Endodermal cell (in vitro differentiated cells): Measurements from ENCODE around the gene METTL22. TPM values are rescaled to one million over a fixed set of nuclear protein-coding genes. Genes with fewer than 3 reads are reported as not detected.

Experiments
- DNase-seq: peaks from one replicate; pipeline ENCODE4 v3.0.0-alpha.2; 2017
- H3K27ac ChIP-seq: 2 replicates; pipeline ENCODE4 v1.5.1; 2013; ENCODE audit warnings: mild to moderate bottlenecking, low read depth, low read length, moderate library complexity
- H3K27me3 ChIP-seq: 2 replicates; pipeline ENCODE4 v1.6.1; 2013; ENCODE audit warnings: mild to moderate bottlenecking, low read length, moderate library complexity; ENCODE audit not compliant: insufficient read depth, control insufficient read depth, poor library complexity, severe bottlenecking
- H3K36me3 ChIP-seq: 2 replicates; pipeline ENCODE4 v1.7.0; 2013; ENCODE audit warnings: mild to moderate bottlenecking, low read length, moderate library complexity; ENCODE audit not compliant: control insufficient read depth, insufficient read depth
- H3K4me1 ChIP-seq: one replicate; pipeline ENCODE4 v1.7.0; 2013; ENCODE audit warnings: low read length; ENCODE audit not compliant: control insufficient read depth, insufficient read depth
- H3K4me3 ChIP-seq: 2 replicates; pipeline ENCODE4 v1.5.1; 2013; ENCODE audit warnings: mild to moderate bottlenecking, low read length, moderate library complexity
- H3K9ac ChIP-seq: 2 replicates; pipeline ENCODE4 v1.6.1; 2013; ENCODE audit warnings: mild to moderate bottlenecking, low read length, moderate library complexity; ENCODE audit not compliant: poor library complexity, severe bottlenecking; ENCODE audit errors: extremely low read depth
- H3K9me3 ChIP-seq: 2 replicates; pipeline ENCODE4 v1.6.1; 2013; ENCODE audit warnings: mild to moderate bottlenecking, low read length, moderate library complexity; ENCODE audit not compliant: control insufficient read depth
- H3K27ac Mint-ChIP-seq: 2 replicates; pipeline ENCODE4 v1.8.0; 2020; ENCODE audit warnings: mixed read lengths
- H3K27me3 Mint-ChIP-seq: 2 replicates; pipeline ENCODE4 v1.8.0; 2021; ENCODE audit warnings: mild to moderate bottlenecking, mixed read lengths; ENCODE audit not compliant: insufficient read depth
- H3K36me3 Mint-ChIP-seq: 2 replicates; pipeline ENCODE4 v1.8.0; 2020; ENCODE audit warnings: low read depth, mixed read lengths
- H3K4me1 Mint-ChIP-seq: 2 replicates; pipeline ENCODE4 v1.8.0; 2020; ENCODE audit warnings: mixed read lengths
- H3K4me3 Mint-ChIP-seq: 2 replicates; pipeline ENCODE4 v1.8.0; 2020; ENCODE audit warnings: mild to moderate bottlenecking, moderate library complexity, mixed read lengths
- H3K9me3 Mint-ChIP-seq: 2 replicates; pipeline ENCODE4 v1.8.0; 2020; ENCODE audit warnings: mild to moderate bottlenecking, mixed read lengths
- CTCF ChIP-seq: fragments of 200-600 bp; sonication (generic); conservative IDR thresholded peaks from 2 replicates; pipeline ENCODE4 v1.5.0; 2021; ENCODE audit warnings: antibody characterized with exemption, mild to moderate bottlenecking
- WGBS, 2 experiments: methylation state at CpG; one replicate each; pipeline versions ENCODE4 v1.1.5 to v1.1.7; 2013; ENCODE audit warnings: missing lambda C conversion rate in 2 of 2, mixed read lengths in 1 of 2; ENCODE audit not compliant: insufficient coverage in 1 of 2, insufficient read length in 1 of 2; 5-methylcytosine and 5-hydroxymethylcytosine counted together
- total RNA-seq, 2 donors: library from RNA; stranded (reverse); fragmentation: NEBNext Ultra II Directional in 1 of 2; extraction: Animal tissue kit (Norgen Biotek cat#: 25700) in 1 of 2; gene quantifications; 2 replicates in 1 of 2; 3 replicates in 1 of 2; pipeline ENCODE4 v1.2.1, GENCODE V29; 2021

METTL22 gene
- total RNA-seq, 2 donors from 2014 or later, result 55.1 to 70.5 TPM

GRCh38 chr16:8583199-8583598 lies 38.3 kb upstream of the METTL22 start:
- no peak for TF ChIP-seq CTCF
- Mint-ChIP-seq H3K9me3 (no peaks in the 10 kb centered on the region), H3K27me3 (peaks cover 37% of the 10 kb centered on the region), H3K4me3 (no peak overlapping the region), H3K27ac (no peak overlapping the region), H3K4me1 (no peaks in the 10 kb centered on the region), H3K36me3 (no peaks in the 10 kb centered on the region)
- Histone ChIP-seq H3K27ac (no peak overlapping the region), H3K27me3 (peaks cover 25% of the 10 kb centered on the region), H3K9ac (no peak overlapping the region), H3K4me1 (no peaks in the 10 kb centered on the region), H3K36me3 (no peaks in the 10 kb centered on the region), H3K9me3 (no peaks in the 10 kb centered on the region), H3K4me3 (no peak overlapping the region)
- DNase-seq, result no peak
- WGBS, 2 experiments, result 91 to 92% methylated on average over 2 to 3 of the region's 3 CpGs

GRCh38 chr16:8583732-8584131 lies 37.8 kb upstream of the METTL22 start:
- Mint-ChIP-seq H3K36me3 (no peaks in the 10 kb centered on the region), H3K4me3 (no peak overlapping the region), H3K27ac (no peak overlapping the region), H3K27me3 (peaks cover 37% of the 10 kb centered on the region), H3K4me1 (peaks cover 3% of the 10 kb centered on the region), H3K9me3 (no peaks in the 10 kb centered on the region)
- Histone ChIP-seq H3K9me3 (no peaks in the 10 kb centered on the region), H3K9ac (no peak overlapping the region), H3K27ac (no peak overlapping the region), H3K4me3 (no peak overlapping the region), H3K36me3 (no peaks in the 10 kb centered on the region), H3K27me3 (peaks cover 31% of the 10 kb centered on the region), H3K4me1 (no peaks in the 10 kb centered on the region)
- TF ChIP-seq CTCF, result no peak
- DNase-seq, result peak; percentile 80
- WGBS, 2 experiments, result 70 to 84% methylated on average over 2 to 4 of the region's 4 CpGs

GRCh38 chr16:8585041-8585440 lies 36.5 kb upstream of the METTL22 start:
- Mint-ChIP-seq H3K9me3 (no peaks in the 10 kb centered on the region), H3K27me3 (peaks cover 37% of the 10 kb centered on the region), H3K4me3 (no peak overlapping the region), H3K36me3 (no peaks in the 10 kb centered on the region), H3K4me1 (peaks cover 7% of the 10 kb centered on the region), H3K27ac (no peak overlapping the region)
- H3K36me3 ChIP-seq, result no peaks in the 10 kb centered on the region
- peaks cover 5% of the 10 kb centered on the region for H3K4me1 ChIP-seq
- peaks cover 44% of the 10 kb centered on the region for H3K27me3 ChIP-seq
- H3K27ac ChIP-seq, result no peak overlapping the region
- WGBS, 2 experiments, result 66% methylated on average over 2 of the region's 2 CpGs; no CpG with 5 or more reads in 1 of the 2 experiments
- H3K4me3 ChIP-seq, result no peak overlapping the region
- no peak overlapping the region for H3K9ac ChIP-seq
- H3K9me3 ChIP-seq, result no peaks in the 10 kb centered on the region
- DNase-seq, result no peak
- TF ChIP-seq CTCF, result no peak
